CD4-positive, alpha-beta T cell treated with Interleukin-1 beta for 1 hour (primary cell): ENCODE data around the gene GNB1L.
"Not testable (repeated sequence)": the region's sequence is repeated elsewhere in the genome, so short reads cannot be mapped to it uniquely, and the experiment has no call there.

Experiments used
- DNase-seq, 2 donors: peaks; one replicate each; pipeline ENCODE4 v3.0.0-alpha.2; 2020 to 2022

Gene GNB1L

DNA sequence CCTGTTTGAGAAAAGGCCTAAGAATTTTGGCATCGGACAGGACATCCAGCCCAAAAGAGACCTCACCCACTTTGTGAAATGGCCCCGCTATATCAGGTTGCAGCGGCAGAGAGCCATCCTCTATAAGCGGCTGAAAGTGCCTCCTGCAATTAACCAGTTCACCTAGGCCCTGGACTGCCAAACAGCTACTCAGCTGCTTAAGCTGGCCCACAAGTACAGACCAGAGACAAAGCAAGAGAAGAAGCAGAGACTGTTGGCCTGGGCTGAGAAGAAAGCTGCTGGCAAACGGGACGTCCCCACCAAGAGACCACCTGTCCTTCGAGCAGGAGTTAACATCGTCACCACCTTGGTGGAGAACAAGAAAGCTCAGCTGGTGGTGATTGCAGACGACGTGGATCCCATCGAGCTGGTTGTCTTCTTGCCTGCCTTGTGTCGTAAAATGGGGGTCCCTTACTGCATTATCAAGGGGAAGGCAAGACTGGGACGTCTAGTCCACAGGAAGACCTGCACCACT is 62.2 kb downstream of the GNB1L start:
- not testable (repeated sequence) for DNase-seq

DNA sequence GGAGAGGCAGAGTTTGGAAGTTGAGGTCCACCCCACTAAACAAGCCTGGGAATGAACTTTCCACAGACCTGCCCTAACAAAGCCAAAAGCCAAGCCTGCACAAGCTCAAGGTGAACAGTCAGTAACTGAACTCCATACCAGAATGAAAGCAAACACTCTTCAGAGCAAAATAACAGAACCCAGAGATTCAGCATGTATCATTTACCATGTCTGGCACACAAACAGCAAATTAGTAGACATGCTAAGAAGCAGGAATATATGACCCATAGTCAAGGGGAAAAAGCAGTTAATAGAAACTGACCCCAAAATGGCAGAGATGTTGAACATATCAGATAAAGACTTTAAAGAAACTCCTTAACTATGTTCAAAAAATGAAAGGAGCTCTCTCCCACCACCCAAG is 62.8 kb downstream of the GNB1L start:
- DNase-seq: no peak

DNA sequence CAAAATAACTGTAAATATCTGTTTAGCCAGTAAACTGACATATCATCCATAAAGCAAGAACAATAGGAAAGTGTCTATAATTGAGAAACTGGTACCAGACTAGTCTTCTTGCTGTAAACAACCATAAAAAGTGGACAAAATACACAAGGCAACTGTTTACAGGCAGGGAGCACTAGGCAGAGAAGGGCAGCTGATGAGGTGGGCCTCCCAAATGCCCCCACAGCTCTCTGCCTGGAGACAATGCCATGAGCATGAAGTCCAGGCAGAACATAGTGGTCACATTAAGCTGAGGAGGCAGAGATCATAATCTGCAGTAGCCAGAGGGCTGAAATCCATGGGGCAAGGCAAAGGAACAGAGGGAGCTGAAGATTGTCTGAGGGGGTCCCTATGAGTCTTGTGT is 63.4 kb downstream of the GNB1L start:
- no peak for DNase-seq

DNA sequence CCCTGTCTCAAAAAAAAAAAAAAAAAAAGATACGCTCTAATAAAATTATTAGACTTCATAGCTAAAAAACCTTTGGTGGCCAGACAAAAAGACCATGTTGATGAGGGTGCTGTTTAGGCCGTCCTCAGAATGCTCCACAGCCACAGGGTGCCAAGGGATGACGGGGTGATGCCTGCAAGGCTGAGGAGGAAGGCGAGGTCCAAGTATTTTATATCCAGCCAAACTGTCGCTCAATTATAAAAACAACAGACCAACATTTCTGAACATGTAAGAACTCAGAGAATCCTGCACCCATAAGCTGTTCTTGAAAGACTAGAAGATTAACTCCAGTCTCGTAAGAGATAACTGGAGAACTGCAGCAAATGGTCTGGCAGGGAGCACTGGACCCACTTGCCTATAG is 64.8 kb downstream of the GNB1L start:
- no peak for DNase-seq

DNA sequence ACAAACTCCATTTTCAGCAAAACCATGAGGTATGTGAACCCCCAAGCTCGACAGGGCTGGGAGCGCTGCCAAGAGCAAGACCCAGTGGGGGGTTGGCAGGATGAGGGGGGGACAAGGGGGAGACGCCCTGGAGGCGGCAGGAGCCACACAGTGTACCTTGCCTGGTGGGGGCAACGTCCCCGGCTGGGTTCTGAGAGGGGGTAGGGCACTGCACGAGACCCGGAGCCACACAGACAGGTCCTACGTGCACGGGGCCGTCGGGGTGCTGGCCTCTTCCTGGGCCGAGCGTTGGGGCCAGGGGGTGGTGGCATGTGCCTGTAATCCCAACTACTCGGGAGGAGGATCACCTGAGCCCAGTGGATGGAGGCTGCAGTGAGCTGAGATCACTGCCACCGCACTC is 65.3 kb downstream of the GNB1L start:
- no peak for DNase-seq

DNA sequence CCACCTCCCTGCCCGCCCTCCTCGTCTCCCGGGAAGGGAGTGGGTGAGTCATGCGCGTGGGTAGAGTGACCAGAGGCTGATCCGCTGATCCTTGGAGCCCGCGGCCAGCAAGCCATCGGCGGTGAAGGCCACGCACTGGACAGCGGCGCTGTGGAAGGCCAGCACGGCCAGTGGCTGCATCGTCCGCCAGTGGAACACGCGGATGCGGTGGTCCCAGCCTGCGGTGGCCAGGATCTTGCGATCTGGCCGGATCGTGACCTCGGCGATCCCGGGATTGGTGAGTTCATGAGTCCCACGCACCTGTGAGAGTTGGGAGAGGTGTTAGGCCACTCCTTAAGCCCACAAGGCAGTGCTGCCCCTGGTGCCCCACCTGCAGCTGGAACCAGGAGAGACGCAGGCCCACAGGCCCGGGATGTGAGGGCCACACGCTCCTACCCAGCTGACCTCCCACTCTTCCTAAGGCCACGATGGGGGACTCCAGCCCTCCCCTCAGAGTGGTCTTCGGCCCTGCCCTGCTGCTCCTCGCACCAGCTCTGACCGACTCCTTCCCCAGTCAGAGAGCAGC is 65.9 kb downstream of the GNB1L start:
- no peak for DNase-seq

DNA sequence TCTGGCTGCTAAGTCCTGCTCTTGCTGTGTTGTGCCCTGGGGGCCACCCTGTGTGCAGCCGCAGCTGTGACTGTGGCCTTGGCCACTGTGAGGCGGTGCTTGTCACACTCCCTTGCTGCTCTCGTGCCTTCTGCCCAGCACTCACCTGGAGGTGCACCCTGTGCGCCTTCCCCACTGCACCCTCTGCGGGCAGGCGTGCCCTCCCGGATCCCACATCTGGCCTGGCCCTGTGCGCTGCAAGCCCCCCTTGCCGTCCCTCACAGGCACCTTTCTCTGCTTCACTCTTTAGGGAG is 66.9 kb downstream of the GNB1L start:
- no peak for DNase-seq

DNA sequence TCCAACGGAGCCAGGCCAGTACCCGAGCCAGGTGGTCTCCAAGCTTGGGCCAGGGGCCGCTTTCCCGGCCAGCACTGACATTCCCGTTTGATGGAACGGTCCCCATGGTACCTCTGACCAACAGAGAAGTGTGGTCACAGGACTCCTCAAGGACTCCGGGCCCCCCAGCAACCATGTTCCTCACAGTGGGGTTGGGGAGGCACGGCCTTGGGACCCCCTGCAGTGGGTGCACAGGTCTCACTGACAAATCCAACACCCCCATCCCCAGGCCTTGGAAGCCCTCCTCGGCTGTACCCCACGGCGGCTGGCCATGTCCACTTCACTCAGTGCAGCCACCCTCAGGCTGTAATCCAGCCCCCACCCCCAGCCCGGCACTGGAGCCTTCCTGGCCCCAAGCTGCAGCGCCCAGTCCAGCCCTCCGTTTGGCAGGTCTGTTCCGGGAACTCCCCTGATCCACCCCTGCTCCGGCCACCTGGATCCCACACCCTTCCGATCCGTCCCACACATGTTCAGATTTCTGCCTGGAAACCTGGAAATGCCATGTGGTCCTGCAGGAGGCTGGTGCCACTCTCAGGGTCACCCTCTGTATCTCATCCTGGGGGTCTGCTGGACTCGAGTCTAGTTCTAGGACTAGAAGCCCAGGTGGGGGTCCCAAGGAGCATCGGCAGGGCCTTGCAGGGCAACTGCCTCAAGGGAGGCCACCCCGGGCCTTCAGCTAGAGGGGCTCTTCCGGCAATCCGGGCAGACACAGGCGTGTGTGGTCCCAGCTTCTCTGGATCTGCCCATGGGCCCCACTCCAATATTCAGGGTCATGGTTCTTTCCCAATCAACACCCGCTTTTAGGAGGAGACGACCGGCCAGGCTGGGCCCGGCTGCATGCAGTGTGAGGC is 67.5 kb downstream of the GNB1L start:
- no peak for DNase-seq

DNA sequence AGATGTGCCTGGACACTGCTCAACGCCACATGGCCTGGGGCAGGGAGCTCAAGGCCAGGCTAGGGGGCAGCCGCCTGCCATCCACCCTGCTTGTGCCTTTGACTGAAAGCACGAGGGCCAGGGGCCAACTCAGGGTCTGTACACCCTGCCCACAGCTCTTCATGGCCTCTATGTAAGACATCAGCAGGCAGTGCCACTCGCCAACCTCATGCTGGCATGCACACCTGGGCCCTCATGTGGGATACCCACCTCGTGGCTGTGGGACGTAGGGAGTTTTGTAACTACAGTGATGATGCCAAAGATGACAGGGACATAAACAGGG is 68.4 kb downstream of the GNB1L start:
- no peak for DNase-seq

DNA sequence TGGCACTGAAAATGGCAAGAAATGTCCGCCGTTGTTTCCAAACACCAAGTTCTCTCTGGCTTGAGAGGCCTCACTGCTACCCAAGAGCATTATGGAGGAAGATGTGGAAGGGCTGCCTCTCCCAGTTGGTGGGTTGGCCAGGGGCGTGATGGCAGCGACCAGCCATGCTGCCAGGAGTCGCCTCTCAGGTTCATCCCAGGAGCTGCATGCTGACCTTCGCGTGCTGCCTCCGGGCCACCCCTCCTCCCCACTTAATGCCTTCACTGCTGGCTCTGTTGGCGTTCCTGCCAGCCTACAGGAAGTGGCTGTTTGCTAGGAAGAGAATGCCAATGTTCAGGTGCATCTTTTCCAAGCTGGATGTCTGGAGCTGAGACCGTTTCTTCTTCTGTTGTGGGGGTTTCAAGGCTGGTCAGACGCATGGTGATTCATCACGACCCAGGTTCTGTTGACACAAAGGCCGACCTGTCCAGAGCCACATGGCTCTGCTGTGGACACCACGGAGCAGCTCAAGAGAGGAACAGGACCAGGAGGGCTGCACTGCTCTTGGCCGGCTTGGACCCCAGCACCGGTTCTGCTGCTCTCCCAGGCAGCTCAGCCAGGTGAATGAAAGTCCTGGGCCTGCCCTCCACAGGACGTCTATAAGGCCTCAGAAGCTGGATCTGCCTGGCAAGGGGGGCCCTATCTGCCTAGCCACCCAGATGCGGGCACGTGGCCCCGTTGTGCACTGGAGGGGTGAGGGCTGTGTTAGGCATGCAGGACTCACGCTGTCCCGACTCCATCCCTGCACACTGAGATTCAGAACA is 69.0 kb downstream of the GNB1L start:
- no peak for DNase-seq

DNA sequence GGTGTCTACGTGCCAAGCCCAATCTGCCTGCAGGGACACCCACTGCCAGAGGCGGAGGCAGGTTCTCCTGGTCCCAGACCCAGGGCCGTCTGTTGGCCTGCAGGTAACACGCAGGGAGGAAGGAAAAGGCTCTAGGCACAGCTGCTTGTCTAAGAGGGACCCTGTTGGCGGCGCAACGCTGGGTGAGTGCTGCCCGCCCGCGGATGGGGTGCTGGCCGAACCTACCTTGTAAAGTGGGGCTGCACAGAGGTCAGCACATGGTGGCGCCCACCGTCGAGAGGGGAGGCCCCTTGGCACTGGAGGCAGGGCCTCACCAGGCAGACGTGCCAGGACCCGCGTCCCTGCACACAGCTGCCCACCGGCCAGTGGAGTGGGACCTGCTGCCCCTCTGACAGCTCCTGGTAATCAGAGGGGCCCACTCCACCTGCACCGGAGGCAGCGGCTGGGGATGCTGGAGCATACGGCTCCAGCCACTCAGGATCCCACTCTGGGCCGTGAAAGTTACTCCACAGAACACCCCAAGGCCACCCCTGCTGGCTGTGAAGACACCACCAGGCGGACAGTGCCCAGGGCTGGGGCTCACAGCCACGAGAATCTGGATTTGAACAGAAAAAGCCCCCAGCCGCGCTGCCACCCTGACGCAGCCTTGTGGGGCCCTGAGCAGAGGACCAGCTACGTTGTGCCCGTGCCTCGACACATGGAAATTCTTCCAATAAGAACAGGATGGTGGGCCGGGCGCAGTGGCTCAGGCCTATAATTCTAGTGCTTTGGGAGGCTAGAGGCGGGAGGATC is 70.1 kb downstream of the GNB1L start:
- no peak for DNase-seq

DNA sequence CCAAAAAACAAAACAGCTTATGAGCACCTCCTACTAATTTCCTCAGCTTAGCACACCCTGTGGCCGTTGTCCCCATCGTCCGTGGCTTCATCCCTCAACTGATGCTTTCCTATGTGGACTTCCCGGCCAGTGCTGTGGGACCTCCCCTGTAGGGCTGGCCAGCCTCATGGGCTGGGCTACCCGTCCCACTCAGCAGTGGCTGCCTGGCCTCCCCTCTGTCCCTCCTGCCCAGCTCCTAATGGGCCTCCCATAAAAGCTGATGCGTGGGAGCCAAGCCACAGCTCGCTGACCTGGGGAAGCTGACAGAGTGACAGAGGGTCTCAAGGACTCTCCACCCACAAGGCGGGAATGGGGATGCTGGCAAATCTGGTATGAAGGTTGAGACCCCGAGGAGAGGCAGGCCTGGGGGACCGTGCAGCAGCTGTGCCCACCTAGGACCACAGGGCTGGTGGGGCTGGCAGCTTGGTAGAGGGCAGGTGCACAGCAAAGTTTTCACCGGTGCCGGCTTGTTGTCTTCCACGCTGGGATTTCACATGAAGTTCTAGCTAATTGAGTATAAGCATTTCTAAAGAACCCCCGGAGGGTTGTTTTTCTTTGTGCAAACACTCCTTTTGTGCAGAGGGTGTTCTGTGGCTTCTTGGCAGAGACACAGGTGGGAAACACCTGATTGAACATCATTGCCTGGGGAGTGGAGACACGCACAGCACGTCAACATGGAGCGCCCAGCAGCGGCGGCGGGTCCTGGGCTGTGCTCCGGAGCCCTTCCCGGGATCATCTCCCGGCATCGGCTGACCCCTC is 70.9 kb downstream of the GNB1L start:
- no peak for DNase-seq

DNA sequence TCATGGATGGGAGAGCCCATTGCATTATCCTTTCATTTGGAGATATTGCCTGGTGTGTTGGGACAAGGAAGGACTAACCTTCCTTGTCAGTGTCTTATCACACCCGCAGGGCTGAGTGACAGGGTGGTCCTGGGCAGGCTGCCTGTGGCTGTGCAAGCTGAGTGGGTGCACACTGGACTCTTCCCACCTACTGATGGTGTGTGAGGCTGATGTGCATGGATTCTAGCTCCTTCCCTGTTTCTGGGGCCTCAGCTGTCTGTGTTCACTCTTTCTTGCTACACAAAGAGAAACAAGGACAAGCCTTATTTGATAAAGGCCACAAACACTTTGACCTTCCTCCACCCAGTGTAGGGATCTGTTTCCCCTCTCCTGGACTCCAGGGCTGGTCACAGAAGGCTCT is 72.1 kb downstream of the GNB1L start:
- DNase-seq: no peak

DNA sequence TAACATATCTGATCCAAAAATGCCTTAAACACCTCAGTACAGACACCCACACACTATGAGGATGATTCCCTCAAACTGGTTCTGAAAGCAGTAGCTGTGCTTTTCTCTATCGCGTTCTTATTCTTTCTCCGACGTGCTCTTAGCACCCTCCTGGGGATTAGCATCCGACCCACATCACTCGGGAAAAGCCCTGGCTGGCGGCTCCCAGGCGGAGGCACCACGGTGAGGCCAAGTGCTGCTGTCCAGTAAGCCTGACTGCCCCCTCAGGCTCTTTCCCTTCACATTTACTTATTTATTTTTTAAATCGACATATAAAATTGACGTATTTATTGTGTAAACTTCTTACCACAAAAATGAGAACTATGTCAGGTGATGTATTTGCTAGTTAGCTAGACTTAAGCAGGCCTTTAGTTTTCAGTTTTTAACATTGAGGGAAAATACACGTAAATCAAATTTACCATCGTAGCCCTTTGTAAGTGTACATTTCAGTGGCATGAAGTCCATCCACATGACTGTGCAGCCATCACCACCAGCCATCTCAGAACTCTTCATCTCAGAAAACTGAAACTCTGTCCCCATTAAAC is 74.9 kb downstream of the GNB1L start:
- DNase-seq: no peak

DNA sequence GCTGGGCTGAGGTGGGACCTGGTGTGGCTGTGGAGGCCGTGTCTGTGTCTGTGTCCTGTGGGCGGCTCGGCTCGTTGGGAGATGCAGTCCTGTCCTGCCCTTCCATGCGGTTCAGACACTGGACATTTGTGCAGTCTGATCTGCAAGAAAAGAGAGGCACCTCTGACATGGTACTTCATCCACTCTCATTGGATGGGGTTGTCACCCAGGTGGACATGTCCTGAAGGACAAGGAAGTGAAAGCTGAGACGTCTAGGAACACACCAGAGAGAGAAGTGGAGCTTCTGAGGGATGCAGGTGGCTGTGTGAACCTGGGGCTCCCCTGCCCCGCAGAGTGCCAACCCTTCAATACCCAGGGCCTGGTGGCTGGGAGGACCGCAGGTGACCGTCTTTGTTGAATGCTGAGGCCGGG is 75.7 kb downstream of the GNB1L start:
- DNase-seq: no peak

DNA sequence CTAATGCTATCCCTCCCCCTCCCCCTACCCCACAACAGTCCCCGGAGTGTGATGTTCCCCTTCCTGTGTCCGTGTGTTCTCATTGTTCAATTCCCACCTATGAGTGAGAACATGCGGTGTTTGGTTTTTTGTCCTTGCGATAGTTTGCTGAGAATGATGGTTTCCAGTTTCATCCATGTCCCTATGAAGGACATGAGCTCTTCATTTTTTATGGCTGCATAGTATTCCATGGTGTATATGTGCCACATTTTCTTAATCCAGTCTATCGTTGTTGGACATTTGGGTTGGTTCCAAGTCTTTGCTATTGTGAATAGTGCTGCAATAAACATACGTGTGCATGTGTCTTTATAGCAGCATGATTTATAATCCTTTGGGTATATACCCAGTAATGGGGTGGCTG is 77.5 kb downstream of the GNB1L start:
- not testable (repeated sequence) for DNase-seq

DNA sequence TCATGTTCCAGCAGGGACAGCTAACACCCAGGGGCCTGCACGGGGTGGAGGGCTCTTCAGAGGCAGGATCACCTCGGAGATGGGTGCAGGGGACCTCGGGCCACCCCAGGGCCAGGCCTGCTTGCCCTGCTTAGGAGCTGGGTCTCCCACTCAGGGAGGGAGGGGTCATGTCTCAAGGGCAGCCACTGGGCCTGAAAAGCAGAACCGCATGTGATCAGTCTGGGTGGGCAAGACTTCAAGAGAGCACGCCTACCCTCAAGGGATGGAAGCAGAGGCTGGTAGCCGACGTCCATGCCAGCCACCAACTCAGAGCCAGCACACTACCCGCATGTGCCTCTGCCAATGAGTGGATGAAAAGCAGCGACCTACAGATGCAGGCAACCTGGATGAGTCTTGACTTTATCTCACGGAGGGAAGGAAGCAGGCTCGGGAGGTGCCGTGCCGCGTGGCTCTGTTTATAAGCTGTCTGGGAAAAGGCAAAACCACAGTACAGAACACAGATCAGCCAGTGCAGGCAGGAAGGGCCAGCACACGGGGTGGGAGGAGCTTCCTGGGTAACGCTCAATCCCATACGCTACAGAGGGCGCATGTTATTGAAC is 78.1 kb downstream of the GNB1L start:
- DNase-seq: no peak

DNA sequence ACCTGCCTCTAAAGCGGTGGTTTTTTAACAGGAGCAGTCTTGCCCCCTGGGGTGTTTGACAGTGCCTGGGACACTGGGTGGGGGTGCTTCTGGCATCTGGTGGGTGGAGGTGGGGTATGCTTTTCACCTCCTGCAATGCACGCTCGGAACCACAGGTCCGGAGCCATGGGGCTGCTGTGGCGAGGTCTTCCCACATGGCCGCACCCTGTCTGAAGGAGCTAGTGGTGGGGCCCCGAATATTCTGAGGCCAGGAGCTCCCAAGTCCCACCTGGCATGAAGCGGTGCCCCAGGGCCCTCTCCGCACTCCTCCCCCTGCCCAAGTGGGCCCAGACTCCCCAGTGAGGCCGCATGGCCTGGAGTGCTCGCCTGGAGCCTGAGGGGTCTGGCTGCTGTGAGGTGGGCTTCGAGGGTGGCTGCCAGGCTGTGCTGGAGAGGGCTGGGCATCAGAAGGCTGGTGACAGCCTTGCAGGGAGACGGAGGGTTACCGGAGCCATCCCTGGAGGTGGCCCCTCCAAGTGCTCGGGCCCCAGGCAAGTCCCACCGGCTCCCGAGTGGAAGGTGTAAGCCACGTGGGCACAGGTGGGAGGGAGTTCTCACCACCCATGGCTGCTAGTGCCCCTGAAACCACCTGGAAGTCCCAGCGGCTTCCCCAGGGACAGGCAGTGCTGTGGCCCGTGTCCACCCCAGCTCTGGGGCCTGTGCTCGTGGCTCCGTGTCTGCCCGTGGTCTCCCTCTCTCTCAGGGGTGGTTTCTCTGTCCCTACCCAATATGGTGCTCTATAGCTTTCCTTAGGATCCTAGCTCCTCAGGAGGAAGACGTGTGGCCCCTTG is 79.0 kb downstream of the GNB1L start:
- DNase-seq: no peak

DNA sequence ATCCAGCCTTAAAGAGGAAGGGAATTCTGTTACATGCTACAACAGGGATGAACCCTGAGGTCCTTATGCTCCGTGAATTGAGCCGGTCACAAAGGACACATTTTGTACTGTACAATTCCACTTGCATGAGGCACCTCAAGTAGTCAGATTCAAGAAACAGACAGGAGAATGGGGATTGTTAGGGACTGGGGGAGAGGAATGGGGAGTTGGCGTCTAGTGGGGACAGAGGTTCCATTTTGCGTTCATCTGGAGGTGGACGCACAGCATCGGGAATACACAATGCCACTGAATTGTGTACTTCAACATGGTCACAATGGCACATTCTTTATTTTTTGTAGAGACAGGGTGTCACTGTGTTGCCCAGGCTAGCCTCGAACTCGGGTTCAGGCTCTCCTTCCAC is 80.0 kb downstream of the GNB1L start:
- no peak for DNase-seq

DNA sequence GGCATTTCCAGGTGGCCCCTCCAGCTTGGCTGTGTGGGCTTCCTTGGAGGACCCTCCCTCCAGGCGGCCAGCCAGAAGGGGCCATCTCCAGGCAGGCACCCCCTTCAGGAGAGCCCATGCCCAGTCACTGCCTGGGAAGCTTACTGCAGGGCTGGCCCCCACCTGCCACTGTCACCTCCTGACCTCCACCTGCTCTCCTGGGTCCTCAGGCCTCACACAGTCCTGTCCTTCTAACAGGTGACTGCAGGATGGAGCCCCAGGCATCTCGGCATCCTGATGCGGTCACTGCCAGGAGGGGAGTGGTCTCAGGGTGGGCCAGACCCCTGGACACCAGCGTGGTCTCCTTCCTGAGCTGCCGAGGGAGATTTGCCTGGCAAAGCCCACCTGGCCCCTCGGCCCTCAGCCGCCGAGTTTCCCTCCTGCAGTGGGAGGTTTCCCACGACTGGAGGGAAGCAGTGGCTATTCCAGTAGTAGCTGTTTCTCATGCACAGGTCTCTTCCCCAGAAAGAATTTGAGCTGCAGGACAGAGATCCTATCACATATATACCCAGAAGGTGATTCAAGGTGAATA is 81.1 kb downstream of the GNB1L start:
- no peak for DNase-seq
